ENCODE data around the gene RAMP1.
"Not testable (repeated sequence)": the region's sequence is repeated elsewhere in the genome, so short reads cannot be mapped to it uniquely, and the experiment has no call there.

- not testable (repeated sequence) for TF ChIP-seq POLR2A, CTCF, EP300 (IDR thresholded peaks at IDR 0.05)
These were observed 91.9 kb downstream of the RAMP1 start for GRCh38 chr2:237951354-237951753.
